HCT116 (cell line): ENCODE results near the gene MSL1. TPM values are rescaled to one million over a fixed set of nuclear protein-coding genes. Genes with fewer than 3 reads are reported as not detected.

Source experiments
- ATAC-seq: fragments of 200-7000 bp; cut with Tn5 transposase; 2 replicates; pipeline ENCODE4 v1.9.1; 2020; ENCODE audit warnings: mild to moderate bottlenecking, moderate library complexity
- BruUV-seq: library from RNA; stranded (reverse); fragments of 400-500 nt; replicated peaks from 2 replicates; lab custom pipeline; 2021; lab: Mats Ljungman, UMichigan
- CTCF ChIA-PET: fragments of 300-600 bp; sonication (Branson Sonifier 250); formaldehyde crosslinking; loops from one replicate; lab custom pipeline; 2021; ENCODE audit warnings: antibody characterized with exemption; lab: Charles Lee
- POLR2A ChIA-PET: fragments of 300-600, 350-600 bp; sonication (Branson Sonifier 250); formaldehyde crosslinking; loops from one replicate; lab custom pipeline; 2021; ENCODE audit warnings: antibody characterized with exemption; lab: Charles Lee
- RAD21 ChIA-PET, 2 experiments: fragments of 300-600 bp; sonication (Branson Sonifier 250); formaldehyde crosslinking; loops; one replicate each; lab custom pipeline; 2023; ENCODE audit warnings: low total read pairs in 2 of 2; ENCODE audit not compliant: uncharacterized antibody in 2 of 2, unreplicated experiment in 2 of 2, low non-redundant PET in 1 of 2; lab: Charles Lee
- DNase-seq: peaks from one replicate; pipeline ENCODE4 v3.0.0-alpha.2; 2010; ENCODE audit warnings: low read depth, low spot score
- H2AFZ ChIP-seq: fragments of 200-600 bp; shearing (Covaris generic), sonication (generic); 2 replicates; pipeline ENCODE4 v1.6.1; 2017; ENCODE audit warnings: low read depth, mixed run types, mixed read lengths, antibody characterized with exemption, low read length; ENCODE audit not compliant: poor library complexity, severe bottlenecking
- H3K27ac ChIP-seq: 2 replicates; pipeline ENCODE4 v1.5.1; 2012; ENCODE audit warnings: low read depth, low read length
- H3K27me3 ChIP-seq: fragments of 200-600 bp; sonication (generic); 2 replicates; pipeline ENCODE4 v1.6.1; 2016; ENCODE audit warnings: mixed run types, low read length, mixed read lengths; ENCODE audit not compliant: insufficient read depth
- H3K36me3 ChIP-seq, 2 experiments: fragments of 200-500 bp in 1 of 2; fragments of 200-600 bp in 1 of 2; sonication (Bioruptor generic) in 1 of 2; sonication (generic) in 1 of 2; 2 replicates each; pipeline versions ENCODE4 v1.5.1 to v1.6.1; 2014 to 2016; ENCODE audit warnings: low read length in 2 of 2, inconsistent platforms in 1 of 2, mixed read lengths in 1 of 2, mixed run types in 1 of 2; ENCODE audit not compliant: insufficient read depth in 2 of 2, control insufficient read depth in 1 of 2
- H3K4me1 ChIP-seq, 2 experiments: fragments of 200-600 bp in 1 of 2; sonication (generic) in 1 of 2; 2 replicates each; pipeline versions ENCODE4 v1.5.1 to v1.6.1; 2012 to 2017; ENCODE audit warnings: low read length in 2 of 2, inconsistent platforms in 1 of 2, mild to moderate bottlenecking in 1 of 2, mixed read lengths in 1 of 2, mixed run types in 1 of 2, moderate library complexity in 1 of 2; ENCODE audit not compliant: insufficient read depth in 2 of 2, control insufficient read depth in 1 of 2
- H3K4me2 ChIP-seq: fragments of 200-600 bp; sonication (generic); 2 replicates; pipeline ENCODE4 v1.6.1; 2017; ENCODE audit warnings: mixed run types, low read length, mixed read lengths
- H3K4me3 ChIP-seq, 2 experiments: fragments of 200-600 bp in 1 of 2; sonication (generic) in 1 of 2; replicated peaks in 1 of 2; 2 replicates each; pipeline ENCODE4 v1.5.1; 2011 to 2016; ENCODE audit warnings: low read length in 2 of 2, control low read depth in 1 of 2, low read depth in 1 of 2, mild to moderate bottlenecking in 1 of 2, mixed read lengths in 1 of 2, mixed run types in 1 of 2
- H3K79me2 ChIP-seq: fragments of 200-600 bp; sonication (generic); 2 replicates; pipeline ENCODE4 v1.6.1; 2017; ENCODE audit warnings: mild to moderate bottlenecking, mixed run types, low read length, moderate library complexity, mixed read lengths; ENCODE audit not compliant: insufficient read depth
- H3K9ac ChIP-seq: fragments of 200-600 bp; sonication (generic); 2 replicates; pipeline ENCODE4 v1.6.1; 2016; ENCODE audit warnings: low read length, mixed read lengths
- H3K9me2 ChIP-seq: fragments of 200-600 bp; sonication (generic), shearing (Covaris generic); 2 replicates; pipeline ENCODE4 v1.6.1; 2017; ENCODE audit warnings: mixed run types, mild to moderate bottlenecking, moderate library complexity; ENCODE audit not compliant: insufficient read depth
- H3K9me3 ChIP-seq, 2 experiments: fragments of 200-500 bp in 1 of 2; fragments of 200-600 bp in 1 of 2; sonication (Bioruptor generic) in 1 of 2; sonication (generic) in 1 of 2; 2 replicates each; pipeline ENCODE4 v1.6.1; 2014 to 2017; ENCODE audit warnings: low read length in 2 of 2, mixed read lengths in 2 of 2, inconsistent platforms in 1 of 2, low read depth in 1 of 2, mild to moderate bottlenecking in 1 of 2, mixed run types in 1 of 2, moderate library complexity in 1 of 2; ENCODE audit not compliant: control insufficient read depth in 1 of 2, insufficient read depth in 1 of 2
- H4K20me1 ChIP-seq: fragments of 200-600 bp; sonication (generic), shearing (Covaris generic); 2 replicates; pipeline ENCODE4 v1.6.1; 2017; ENCODE audit warnings: mixed run types, mild to moderate bottlenecking, moderate library complexity; ENCODE audit not compliant: insufficient read depth
- CBX3 ChIP-seq: IDR thresholded peaks from 2 replicates; pipeline ENCODE4 v1.6.1; 2012; ENCODE audit warnings: low read depth
- CEBPB ChIP-seq: IDR thresholded peaks from 2 replicates; pipeline ENCODE4 v1.6.1; 2012; ENCODE audit warnings: low read depth
- EGR1 ChIP-seq: IDR thresholded peaks from 2 replicates; pipeline ENCODE4 v1.6.1; 2012; ENCODE audit warnings: low read depth
- EZH2phosphoT487 ChIP-seq: fragments of 200-600 bp; IDR thresholded peaks from 2 replicates; pipeline ENCODE4 v1.6.1; 2018; ENCODE audit warnings: antibody characterized with exemption, borderline replicate concordance
- JUND ChIP-seq: IDR thresholded peaks from 2 replicates; pipeline ENCODE4 v1.6.1; 2012
- MAX ChIP-seq: IDR thresholded peaks from 2 replicates; pipeline ENCODE4 v1.6.1; 2012
- POLR2A ChIP-seq: IDR thresholded peaks from 2 replicates; pipeline ENCODE4 v1.7.0; 2011; ENCODE audit warnings: borderline replicate concordance; ENCODE audit not compliant: insufficient read depth, insufficient read length; ENCODE audit errors: extremely low read depth
- POLR2AphosphoS5 ChIP-seq: IDR thresholded peaks from 2 replicates; pipeline ENCODE4 v1.6.1; 2011; ENCODE audit warnings: mild to moderate bottlenecking, low read depth, low read length, moderate library complexity
- REST ChIP-seq: IDR thresholded peaks from 2 replicates; pipeline ENCODE4 v1.6.1; 2012; ENCODE audit warnings: low read depth
- SIN3A ChIP-seq: IDR thresholded peaks from 2 replicates; pipeline ENCODE4 v1.6.1; 2012; ENCODE audit warnings: low read depth
- SP1 ChIP-seq: IDR thresholded peaks from 2 replicates; pipeline ENCODE4 v1.6.1; 2012; ENCODE audit warnings: low read depth
- TCF7L2 ChIP-seq: IDR thresholded peaks from 2 replicates; pipeline ENCODE4 v1.7.0; 2011; ENCODE audit warnings: borderline replicate concordance, inconsistent platforms; ENCODE audit not compliant: insufficient read depth, insufficient read length; ENCODE audit errors: extremely low read depth
- YY1 ChIP-seq: IDR thresholded peaks from 2 replicates; pipeline ENCODE4 v1.6.1; 2011; ENCODE audit warnings: low read length, low read depth, moderate library complexity, mild to moderate bottlenecking; ENCODE audit not compliant: insufficient replicate concordance; ENCODE audit errors: extremely low read depth
- ZFX ChIP-seq: fragments of 450-650 bp; IDR thresholded peaks from 2 replicates; pipeline ENCODE4 v1.6.1; 2017
- ZNF274 ChIP-seq: fragments of 200-500 bp; sonication (Bioruptor generic); IDR thresholded peaks from 2 replicates; pipeline ENCODE4 v1.6.1; 2014; ENCODE audit warnings: mild to moderate bottlenecking, low read depth, low read length, inconsistent platforms
- intact Hi-C: fragments of 100-400 bp; cut with micrococcal nuclease; formaldehyde crosslinking; loops from 2 replicates; pipeline ENCODE4 v1.10.0; 2022
- total RNA-seq: library from RNA; stranded (reverse); gene quantifications from one replicate; pipeline ENCODE4 v1.2.1, GENCODE V29; 2021; ENCODE audit not compliant: unreplicated experiment
- TF ChIP-seq, protein P1 (sequence below): IDR thresholded peaks from 2 replicates; pipeline ENCODE4 v1.6.1; 2012

The MSL1 gene
- total RNA-seq, 1 experiment from 2014 or later: 67.2 TPM

DNA sequence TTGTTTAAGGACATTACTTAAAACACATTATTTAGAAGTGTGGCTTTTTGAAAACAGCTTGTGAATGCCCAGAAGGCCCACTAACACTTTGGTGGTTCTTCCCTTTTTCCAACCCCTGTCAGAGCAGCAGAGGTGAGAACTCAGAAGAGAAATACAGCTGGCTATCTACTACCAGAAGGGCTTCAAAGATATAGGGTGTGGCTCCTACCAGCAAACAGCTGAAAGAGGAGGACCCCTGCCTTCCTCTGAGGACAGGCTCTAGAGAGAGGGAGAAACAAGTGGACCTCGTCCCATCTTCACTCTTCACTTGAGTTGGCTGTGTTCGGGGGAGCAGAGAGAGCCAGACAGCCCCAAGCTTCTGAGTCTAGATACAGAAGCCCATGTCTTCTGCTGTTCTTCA lies 48.6 kb downstream of the MSL1 start:
- H3K4me1 ChIP-seq: peaks cover 0 to 4% of the 10 kb centered on the region in 2 experiments; a peak in 2 of 4 replicates
- BruUV-seq: no TSS peak
- no peak for DNase-seq
- H3K9ac ChIP-seq: no peak overlapping the region
- ATAC-seq: no peak
- no peaks in the 10 kb centered on the region for H3K9me2 ChIP-seq
- no peak overlapping the region for H3K4me2 ChIP-seq
- no peaks in the 10 kb centered on the region for H3K9me3 ChIP-seq
- no peak overlapping the region for H2AFZ ChIP-seq
- CTCF ChIA-PET: no interaction called here
- no peak overlapping the region for H3K4me3 ChIP-seq
- POLR2A ChIA-PET: no interaction called here
- H3K36me3 ChIP-seq: peaks cover 55% of the 10 kb centered on the region in 2 experiments
- TF ChIP-seq POLR2A (no peak), EZH2phosphoT487 (no peak), SIN3A (no peak), EGR1 (no peak), MAX (no peak), TCF7L2 (no peak), ZFX (no peak), YY1 (no peak), CBX3 (no peak), CEBPB (no peak), REST (no peak), SP1 (no peak), POLR2AphosphoS5 (no peak), JUND (no peak), ZNF274 (no peak)
- TF ChIP-seq, protein P1, sequence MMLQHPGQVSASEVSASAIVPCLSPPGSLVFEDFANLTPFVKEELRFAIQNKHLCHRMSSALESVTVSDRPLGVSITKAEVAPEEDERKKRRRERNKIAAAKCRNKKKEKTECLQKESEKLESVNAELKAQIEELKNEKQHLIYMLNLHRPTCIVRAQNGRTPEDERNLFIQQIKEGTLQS: no peak
- H3K79me2 ChIP-seq: peaks cover 17% of the 10 kb centered on the region; the same call in 1 of the 2 replicates
- intact Hi-C loops: no loop called here
- H3K27me3 ChIP-seq: no peaks in the 10 kb centered on the region
- RAD21 ChIA-PET: interaction anchor here in 1 of 2 experiments (0.7 kb wide), 1 partner anchor 48 kb away, joined by 4 read pairs; no protein-coding TSS in a partner anchor
- H4K20me1 ChIP-seq: no peaks in the 10 kb centered on the region
- H3K27ac ChIP-seq: no peak overlapping the region
